ENCODE results near the gene ADAMTS13.
A peak's percentile ranks its signal among the peaks of the same experiment; 100 is the strongest.

Gene ADAMTS13

DNA sequence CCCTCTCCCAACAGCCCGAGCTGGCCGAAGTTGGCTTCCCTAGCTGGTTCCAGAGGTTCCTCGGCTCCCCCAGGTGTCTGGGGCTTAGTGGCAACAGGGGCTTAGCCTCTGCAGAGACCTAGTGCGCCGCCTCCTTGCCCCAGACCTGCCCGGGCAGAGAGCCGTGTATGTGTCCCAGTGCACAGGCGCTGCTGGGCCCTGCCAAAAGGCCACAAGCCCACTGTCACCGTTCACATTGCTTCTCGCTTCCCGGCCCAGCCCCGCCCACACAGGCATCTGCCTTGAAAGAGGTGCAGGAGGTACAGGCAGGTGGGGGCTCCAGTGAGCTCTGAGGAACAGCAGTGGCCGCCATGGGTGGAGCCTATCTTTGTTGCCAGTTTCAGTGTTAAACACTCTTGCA is 35.1 kb downstream of the ADAMTS13 start:
- no peak for DNase-seq

DNA sequence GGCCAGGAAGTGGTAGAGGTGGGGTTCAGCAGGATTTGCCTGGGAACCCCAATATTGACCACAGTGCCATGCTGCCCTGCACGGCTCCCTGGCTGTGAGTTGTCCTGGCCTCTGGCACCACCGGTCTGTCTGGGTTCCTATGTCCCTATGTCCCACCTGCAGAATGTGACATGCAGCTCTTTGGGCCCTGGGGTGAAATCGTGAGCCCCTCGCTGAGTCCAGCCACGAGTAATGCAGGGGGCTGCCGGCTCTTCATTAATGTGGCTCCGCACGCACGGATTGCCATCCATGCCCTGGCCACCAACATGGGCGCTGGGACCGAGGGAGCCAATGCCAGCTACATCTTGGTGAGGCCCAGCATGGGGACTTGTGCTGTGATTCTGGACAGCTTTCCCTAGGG is 35.6 kb downstream of the ADAMTS13 start:
- DNase-seq: no peak

DNA sequence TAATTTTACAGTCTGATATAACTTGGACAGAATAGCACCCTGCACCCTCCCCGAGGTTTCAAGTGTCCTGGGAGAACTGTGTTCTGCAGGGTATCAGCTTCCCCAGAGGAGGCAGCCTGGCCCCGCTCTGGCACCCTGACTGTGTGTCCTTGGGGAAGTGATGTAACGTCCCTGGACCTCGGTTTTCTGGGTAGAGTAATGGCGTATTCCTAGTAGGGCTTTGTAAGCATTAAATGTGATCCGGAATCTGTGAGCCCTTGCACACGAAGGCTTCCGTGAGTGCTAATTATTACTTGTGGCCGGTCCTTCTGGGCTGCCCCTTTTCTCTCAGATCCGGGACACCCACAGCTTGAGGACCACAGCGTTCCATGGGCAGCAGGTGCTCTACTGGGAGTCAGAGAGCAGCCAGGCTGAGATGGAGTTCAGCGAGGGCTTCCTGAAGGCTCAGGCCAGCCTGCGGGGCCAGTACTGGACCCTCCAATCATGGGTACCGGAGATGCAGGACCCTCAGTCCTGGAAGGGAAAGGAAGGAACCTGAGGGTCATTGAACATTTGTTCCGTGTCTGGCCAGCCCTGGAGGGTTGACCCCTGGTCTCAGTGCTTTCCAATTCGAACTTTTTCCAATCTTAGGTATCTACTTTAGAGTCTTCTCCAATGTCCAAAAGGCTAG is 36.6 kb downstream of the ADAMTS13 start:
- no peak for DNase-seq

DNA sequence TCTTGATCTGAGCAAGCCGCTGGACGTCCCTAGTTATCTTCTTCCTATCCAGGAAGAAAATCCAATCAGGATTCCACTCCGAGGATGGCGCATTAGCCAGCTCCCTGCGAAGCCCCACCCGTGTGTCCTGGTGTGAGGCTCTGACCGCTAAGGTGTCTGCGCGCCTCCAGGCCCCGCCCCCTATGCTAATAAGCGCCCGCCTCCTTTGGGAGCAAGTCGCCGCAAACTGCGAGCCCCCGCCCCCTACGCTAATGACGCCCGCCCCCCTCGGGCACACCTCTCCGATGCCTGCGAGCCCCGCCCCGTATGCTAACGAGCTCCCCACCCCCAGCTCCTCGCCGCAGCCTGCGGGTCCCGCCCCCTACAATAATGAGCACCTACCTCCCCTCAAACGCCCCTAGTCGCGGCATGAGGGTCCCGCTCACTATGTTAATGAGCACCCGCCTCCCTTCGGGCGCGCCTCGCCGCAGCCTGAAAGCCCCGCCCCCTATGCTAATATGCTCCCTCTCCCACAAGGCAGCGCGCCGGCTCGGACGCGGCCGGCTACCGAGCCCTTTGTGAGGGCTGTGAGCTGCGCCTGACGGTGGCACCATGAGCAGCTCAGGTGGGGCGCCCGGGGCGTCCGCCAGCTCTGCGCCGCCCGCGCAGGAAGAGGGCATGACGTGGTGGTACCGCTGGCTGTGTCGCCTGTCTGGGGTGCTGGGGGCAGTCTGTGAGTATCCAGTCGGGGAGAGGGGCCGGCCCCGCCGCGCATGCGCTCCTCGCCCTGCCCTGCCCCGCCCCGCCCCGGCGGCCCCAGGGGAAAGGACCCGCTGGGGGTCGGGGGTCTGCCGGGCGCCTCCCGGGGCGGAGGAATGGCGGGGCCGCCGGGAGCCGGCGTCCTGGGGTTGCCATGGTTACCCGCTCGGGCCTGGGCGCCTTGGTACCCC is 37.6 kb downstream of the ADAMTS13 start, which contains the start of gene CACFD1:
CACFD1 (plus strand) TSS at position 503 of the 929 bp plus-strand sequence; CDS start at position 592, 89 bp downstream.
- peak; percentile 92 for DNase-seq

DNA sequence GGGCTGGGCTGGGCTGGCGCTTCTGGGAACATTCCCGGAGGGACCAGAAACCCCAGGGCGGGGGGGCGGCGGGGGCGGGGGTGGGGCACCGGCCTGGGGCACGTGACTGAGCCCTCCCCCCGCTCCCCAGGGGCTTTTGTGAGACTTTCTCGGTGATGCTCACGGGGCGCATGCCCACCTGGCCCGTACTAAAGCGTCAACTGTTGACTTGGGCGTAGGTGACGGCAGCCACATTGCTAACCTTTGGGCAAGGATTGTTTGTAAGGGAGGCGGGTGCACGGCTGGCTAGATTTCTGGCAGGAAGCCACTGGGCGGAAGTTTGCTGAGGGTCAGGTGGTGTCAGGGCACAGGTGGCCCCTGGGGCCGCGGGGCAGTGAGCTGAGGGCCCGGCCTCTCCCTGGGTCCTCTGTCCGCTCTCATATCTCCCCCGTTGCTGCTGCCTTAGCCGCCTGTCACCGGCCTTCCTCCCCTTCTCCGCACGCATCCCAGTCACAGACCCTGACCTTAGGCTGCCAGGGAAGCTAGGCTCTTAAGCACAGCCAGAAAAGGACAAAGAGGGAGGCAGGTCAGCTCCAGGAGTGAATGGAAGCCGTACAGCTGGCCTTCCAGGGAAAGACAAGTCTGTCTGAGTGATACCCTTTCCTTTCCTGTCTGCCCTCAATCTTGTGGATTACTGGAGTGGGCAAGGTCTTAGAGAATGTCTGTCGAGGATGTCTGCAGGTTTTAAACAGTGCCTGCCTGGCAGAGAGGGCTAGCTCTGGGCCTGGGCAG is 38.4 kb downstream of the ADAMTS13 start:
- DNase-seq: peak in 1 of 2 donors; percentile 33

DNA sequence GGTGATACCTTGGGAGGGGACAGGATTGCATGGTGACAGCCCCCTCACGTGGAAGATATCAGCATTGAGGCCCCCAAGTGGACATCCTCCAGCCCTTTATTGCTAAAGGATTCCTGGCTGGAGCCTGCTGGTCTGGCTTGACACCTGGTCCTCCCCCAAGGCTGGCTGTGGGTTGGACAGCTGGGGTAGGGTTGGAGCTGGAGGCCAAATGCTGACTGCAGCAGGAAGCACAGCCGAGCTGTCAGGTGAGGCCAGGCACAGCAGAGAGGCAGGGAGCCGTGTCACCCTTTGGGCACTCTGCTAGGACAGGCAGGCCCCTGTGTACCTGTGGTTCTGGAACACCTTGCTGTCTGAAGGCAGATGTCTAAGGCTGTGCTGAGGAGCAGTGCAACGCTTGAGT is 39.8 kb downstream of the ADAMTS13 start:
- DNase-seq: no peak

DNA sequence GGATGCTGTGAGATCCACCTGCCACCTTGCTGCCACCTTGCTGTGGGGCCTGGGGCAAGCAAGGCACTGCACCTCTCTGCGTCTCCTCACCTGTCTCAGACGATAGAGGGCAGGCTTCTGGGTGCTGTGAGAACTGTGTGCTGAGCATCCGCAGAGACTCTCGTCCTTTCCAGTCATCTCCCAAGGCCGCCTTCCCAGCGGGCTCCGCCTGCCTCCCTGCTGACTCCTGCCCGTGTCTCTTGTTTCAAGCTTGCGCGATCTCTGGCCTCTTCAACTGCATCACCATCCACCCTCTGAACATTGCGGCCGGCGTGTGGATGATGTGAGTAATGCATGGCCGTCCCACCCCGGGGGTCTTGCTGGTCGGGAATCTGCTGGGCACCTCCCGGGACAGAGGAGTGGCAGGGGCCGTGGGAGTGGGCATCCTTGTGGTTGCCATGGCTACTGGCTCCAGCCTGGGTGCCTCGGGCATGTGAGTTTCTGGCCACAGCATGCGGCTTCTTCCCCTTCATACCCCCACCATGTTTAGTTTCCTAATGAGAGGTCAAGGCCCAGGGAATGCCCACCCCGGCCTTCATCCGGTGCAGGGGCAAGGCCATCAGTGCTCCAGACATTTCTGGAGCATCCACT is 41.2 kb downstream of the ADAMTS13 start:
- DNase-seq: no peak

DNA sequence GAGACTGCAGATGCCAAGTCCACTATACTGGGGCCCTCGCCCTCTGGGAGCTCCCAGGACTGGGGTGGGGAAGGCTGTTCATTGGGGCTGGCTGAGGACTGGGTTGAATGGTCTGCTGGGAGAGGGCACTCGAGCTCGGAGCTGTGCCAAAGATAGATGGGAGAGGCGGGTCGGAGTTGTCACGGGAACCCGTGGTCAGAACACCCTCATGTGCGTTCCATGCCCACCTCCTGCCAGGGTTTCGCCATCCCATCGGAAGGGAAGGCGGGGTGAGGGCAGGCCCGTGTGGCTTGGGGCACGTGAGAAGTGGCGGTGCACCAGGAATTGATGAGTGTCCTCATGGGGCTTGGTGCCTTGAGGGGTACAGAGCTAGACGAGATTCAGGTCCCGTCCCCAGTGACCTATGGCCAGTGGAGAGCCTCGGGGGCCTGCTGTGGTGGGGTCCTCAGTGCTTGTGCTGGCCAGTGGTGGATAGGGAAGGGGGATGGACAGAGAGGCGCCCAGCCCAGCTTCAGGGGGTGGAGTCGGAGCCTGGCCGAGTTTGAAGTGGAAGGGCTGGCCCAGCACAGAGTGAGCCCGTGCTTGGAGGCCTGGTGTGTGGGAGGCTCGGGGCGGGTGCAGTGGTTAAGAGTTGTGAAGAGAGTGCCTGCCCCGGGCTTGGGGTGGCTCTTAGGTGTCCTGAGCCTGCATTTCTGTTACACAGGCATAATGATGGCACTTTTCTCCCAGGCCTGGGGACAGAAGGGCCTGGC is 41.9 kb downstream of the ADAMTS13 start:
- no peak for DNase-seq

DNA sequence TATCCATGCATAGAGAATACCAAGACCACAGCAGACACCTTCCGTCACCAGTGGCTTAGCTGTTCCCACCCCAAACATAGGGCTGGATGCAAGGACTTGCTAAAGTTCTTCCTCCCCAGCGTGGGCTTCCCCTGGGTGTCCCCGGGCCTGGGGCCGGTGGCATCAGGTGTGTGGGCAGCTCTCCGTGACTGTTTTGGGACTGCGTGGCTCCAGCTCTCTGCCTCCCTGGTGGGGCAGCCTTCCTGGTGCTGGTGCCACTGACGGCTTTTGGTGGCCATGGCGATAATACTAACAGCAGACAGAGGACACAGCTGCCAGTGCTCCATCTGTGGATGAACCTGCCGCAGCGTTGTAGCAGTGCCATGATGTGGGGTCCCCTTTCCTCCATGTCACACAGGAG is 42.5 kb downstream of the ADAMTS13 start:
- DNase-seq: no peak

DNA sequence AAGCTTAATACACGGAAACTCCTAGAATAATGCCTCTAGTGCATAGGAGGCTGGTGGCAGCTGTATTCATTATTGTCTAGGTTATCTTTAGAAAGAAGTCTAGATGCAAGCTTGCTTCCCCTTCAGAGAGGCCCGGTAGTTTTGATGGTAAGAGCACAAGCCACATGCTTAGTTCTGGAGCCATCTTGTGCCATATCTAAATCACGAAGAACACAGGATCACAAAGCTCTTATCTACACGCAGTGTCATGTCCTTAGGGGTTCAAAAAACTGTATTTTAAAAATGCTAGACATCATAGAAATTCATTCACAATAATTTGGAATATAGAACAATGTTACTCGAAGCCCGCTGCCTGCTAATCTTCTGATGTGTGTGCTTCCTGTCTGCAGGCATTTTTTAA is 43.8 kb downstream of the ADAMTS13 start:
- DNase-seq: no peak

DNA sequence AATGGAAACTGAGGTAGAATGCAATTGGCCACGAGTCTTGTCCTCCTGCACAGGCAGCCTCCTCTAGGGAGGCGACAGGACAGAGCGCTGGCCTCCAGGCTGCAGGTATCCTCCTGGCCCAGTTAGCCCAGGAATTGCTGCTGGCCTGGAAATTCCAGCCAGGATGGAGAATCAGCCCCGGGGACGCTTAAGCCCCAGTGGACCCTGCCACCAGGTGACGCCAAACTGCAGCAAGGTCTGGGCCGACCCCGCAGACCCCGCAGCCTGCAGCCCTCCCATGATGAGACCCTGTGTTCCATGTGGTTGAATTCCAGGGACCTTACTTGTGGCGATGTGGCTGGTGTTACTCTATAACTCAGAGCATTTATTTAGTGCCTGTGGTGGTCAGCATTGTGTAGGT is 44.9 kb downstream of the ADAMTS13 start:
- no peak for DNase-seq

DNA sequence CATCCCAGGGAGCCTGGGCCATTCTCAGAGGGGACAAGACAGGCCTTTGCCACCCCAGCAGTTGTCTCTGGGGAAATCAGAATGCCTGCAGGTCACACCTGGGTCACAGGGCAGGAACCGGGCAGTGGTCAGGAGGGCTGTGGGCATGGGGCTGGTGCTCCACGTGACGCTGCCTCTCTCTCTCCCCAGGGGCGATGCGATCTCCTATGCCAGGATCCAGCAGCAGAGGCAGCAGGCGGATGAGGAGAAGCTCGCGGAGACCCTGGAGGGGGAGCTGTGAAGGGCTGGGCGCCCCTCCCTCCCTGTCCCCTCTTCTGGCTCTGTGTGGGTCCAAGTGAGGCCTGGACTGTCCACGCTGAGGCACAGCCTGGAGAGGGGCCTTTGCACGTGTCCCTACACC is 46.2 kb downstream of the ADAMTS13 start:
- no peak for DNase-seq

DNA sequence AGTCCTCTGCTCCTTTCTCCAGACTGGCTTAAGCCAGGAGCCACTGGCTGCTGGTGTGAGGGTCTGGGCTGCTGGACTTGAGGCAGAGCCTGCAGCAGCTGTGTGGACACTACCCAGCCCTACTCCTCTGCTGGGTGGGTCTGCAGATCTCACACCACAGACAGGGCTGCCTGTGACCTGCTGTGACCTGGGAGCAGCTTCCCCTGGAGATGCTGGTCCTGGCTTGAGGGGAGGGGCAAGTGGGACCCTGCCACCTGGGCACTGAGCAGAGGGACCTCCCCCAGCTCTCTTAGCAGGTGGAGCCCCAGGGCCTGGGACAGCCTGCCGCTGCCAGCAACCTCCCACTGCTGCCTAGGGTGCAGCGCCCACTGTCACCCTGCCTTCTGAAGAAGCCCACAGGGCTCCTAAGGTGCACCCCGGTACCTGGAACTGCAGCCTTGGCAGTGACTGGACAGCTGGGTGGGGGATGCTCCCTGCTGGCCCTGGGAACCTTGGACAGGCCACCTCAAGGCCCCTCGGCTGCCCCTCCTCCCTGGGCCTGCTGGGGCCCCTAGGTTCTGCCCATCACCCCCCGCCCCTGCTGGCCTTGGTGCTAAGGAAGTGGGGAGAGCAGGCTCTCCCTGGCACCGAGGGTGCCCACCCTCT is 46.7 kb downstream of the ADAMTS13 start:
- no peak for DNase-seq

DNA sequence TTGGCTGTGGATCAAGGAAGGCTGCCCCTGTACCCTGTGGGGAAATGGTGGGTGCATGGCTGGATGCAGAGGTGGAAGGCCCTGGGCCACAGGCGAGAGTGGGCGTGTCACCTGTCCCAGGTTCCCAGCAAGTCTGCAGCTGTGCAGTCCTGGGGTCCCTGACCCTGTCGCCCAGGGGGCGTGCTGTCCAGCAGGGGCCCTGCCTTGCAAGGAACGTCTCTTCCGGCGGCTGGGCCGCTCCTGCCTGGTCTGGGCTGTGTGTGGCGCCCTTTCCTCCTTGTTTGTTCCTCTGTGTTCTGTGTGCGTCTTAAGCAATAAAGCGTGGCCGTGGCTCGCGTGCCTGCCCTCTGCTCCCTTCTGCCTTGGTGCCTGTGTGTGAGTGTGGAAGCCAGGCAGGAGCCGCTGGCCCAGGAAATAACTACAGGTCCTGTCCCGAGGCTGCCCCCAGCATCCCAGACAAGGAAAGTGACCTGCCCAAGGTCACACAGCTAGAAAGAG is 48.3 kb downstream of the ADAMTS13 start:
- DNase-seq: no peak

DNA sequence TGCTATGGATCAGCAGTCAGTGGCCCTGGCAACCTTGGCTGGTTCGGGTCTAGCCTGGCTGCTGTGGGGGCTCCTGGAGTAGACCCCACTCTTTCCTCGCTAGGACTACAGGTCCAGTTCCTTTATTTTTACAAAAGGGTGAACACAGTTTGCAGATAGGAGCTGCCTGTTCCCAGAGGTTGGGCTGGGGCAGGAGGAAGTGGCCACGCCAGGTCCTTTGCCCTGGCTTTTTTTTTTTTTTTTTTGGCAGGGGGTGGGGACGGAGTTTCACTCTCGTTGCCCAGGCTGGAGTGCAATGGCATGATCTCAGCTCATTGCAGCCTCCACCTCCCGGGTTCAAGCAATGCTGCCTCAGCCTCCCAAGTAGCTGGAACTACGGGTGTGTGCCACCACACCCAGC is 48.8 kb downstream of the ADAMTS13 start:
- DNase-seq: no peak

DNA sequence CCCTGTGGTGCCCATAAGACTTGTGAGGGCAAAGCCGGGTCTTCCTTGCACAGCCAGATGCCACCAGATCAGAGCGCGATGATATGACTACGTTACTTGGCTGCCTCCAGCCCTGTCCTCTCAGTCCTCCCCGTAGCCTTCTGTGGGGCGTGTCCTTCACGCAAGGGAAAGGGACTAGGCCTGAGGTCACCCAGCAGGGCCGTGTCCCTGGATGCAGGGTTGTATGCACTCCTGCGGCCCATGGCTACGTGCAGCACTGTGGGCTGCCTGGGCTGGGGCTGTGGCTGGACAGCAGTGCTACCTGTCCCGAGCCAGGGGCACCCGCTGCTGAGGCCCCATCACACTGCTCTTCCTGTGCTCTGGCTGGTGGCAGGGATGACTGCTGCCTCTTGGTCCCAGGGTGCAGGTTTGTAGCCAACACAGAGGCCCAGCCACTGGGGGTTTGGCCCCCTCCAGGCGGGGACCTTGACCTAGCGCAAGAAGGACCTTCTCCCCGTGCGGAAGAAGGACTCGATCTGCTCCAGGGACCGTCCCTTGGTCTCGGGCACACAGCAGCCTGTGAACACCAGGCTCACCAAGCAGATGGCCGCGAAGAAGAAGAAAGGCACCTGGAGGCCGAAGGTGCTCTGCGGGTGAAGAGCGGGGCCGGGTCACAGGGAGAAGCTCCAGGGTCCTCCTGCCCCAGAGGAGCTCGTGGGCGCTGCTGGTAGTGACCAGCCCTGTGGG is 49.5 kb downstream of the ADAMTS13 start:
- no peak for DNase-seq

DNA sequence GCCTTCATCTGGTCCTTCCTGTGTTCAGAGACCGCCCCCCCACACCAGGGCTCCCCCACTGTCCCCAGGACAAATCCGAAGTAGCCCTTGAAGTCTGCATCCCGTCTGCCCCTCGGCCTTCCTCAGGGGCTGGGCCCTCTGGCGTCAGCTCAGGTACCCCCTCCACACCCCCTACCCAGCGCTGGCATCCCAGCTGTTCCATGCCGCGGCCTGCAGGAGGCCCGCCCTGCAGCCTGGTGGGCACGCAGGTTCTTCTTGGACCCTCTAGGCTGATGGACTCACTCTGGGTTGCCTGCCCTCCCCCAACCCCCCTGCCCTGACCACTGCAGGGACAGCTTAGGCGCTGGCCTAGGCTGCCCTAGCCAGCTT is 50.1 kb downstream of the ADAMTS13 start:
- no peak for DNase-seq

DNA sequence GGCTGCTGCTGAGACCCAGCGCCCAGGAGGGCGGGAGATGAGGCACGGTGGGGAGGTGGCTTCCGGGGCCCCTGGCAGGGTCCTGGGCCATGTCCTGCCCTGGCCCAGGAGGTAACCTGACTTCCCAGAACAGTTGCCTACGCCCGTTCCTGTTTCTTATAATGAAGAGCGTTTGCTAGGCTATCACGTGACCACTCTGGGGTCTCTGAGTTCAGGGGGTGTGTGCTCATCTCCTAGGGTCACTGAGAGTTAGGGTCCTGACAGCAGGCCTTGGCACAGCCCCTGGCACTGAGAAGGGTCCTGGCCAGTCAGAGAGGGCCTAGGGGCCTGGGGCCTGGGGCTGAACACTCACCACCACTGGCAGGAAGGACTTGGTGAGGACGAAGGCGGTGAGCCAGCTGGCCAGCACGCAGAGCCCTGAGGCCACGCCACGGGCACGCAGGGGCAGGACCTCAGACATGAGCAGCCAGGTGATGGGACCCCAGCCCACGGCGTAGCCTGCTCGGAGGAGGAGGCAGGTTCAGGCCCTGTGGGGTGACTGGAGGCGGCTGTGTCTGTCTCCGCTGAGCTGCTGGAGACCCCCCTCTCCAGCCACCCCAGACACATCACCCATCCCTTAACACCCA is 50.7 kb downstream of the ADAMTS13 start:
- DNase-seq: no peak

DNA sequence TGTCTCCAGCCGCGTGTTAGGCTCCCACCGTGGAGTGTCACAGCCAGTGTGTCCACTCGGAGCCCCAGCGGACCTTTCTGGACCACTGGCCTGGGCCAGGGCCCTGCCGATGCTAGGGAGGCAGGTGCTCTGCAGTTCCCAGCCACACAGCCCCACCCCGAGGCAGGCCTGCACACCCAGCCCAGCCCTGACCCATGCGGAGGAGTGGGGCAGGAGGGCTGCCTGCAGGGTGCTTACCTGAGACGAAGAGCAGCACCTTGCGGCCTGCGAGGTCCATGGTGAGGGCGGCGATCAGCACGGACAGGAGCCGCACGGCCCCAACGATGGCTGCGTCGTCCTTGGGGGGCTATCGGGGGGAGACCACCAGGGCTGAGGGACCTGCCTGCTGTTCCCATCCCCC is 51.6 kb downstream of the ADAMTS13 start:
- DNase-seq: no peak

DNA sequence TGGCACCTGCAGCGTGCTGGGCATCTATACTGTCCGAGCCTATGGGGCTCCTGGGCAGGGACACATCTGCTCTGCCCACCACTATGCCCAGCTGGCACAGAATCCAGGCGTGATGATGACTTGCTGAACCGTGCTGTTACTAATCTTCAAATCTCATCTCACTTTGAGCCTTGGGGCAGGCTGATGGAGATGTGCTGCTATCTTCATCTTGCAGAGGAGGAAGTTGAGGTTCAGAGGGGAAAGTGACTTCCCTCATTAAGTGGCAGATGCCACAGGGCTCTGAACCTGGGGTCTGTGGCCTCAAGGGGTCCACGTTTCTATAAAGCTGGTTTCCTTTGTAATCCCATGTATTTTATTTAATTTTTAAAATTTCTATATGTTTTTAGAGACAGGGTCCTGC is 52.0 kb downstream of the ADAMTS13 start:
- DNase-seq: no peak
